HG03520 (cell line): ENCODE data around the gene PXDC1.
"Not testable (repeated sequence)": the region's sequence is repeated elsewhere in the genome, so short reads cannot be mapped to it uniquely, and the experiment has no call there.

ENCODE experiments used
- ATAC-seq: cut with Tn5 transposase; IDR thresholded peaks from one replicate; pipeline ENCODE4 v1.9.1; 2021; ENCODE audit warnings: mild to moderate bottlenecking, moderate library complexity; ENCODE audit not compliant: unreplicated experiment

Gene PXDC1

GRCh38 chr6:3764516-3765335, 13.2 kb upstream of the PXDC1 start:
- no peak for ATAC-seq

- no peak for ATAC-seq
Observed at GRCh38 chr6:3762852-3763251, 11.3 kb upstream of the PXDC1 start.

- ATAC-seq = no peak
Observed at GRCh38 chr6:3762359-3762758, 10.8 kb upstream of the PXDC1 start.

GRCh38 chr6:3761989-3762270, 10.4 kb upstream of the PXDC1 start:
- ATAC-seq = no peak

GRCh38 chr6:3759646-3760232, 8.2 kb upstream of the PXDC1 start:
- no peak for ATAC-seq

GRCh38 chr6:3758842-3759144, 7.3 kb upstream of the PXDC1 start:
- ATAC-seq = no peak

- not testable (repeated sequence) for ATAC-seq
Observed at GRCh38 chr6:3757998-3758841, 6.7 kb upstream of the PXDC1 start.

GRCh38 chr6:3757241-3757641, 5.7 kb upstream of the PXDC1 start:
- ATAC-seq = no peak

GRCh38 chr6:3756546-3756945, 5.0 kb upstream of the PXDC1 start:
- ATAC-seq = no peak

GRCh38 chr6:3755637-3756545, 4.4 kb upstream of the PXDC1 start:
- ATAC-seq = no peak

- no peak for ATAC-seq
Observed at GRCh38 chr6:3754776-3755175, 3.3 kb upstream of the PXDC1 start.

GRCh38 chr6:3754032-3754725, 2.7 kb upstream of the PXDC1 start:
- not testable (repeated sequence) for ATAC-seq

GRCh38 chr6:3753228-3753835, 1.8 kb upstream of the PXDC1 start:
- no peak for ATAC-seq

- ATAC-seq = no peak
Observed at GRCh38 chr6:3752531-3753227, 1.2 kb upstream of the PXDC1 start.

- peak; percentile 52 for ATAC-seq
Observed at GRCh38 chr6:3751730-3752530, 417 bp upstream of the PXDC1 start.

GRCh38 chr6:3750317-3751076, 1.0 kb downstream of the PXDC1 start:
- no peak for ATAC-seq

- no peak for ATAC-seq
Observed at GRCh38 chr6:3749977-3750316, 1.6 kb downstream of the PXDC1 start.
